ENCODE data around the gene CCDC59.

Gene CCDC59

DNA sequence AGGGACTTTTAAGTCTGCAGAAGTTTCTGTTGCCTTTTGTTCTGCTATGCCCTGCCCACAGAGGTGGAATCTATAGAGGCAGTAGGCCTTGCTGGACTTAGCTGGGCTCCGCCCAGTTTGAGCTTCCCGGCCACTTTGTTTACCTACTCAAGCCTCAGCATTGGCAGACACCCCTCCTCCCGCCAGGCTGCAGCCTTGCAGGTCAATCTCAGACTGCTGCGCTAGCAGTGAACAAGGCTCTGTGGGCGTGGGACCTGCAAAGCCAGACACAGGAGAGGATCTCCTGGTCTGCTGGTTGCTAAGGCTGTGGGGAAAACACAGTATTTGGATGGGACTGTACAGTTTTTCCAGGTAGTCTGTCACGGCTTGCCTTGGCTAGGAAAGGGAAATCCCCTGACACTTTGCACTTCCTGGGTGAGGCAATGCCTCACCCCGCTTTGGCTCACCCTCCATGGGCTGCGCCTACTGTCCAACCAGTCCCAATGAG, 43.7 kb downstream of the CCDC59 start:
- DNase-seq, result no peak

Data from NCI-H1105 treated with DMSO at 0.1 percent for 48 hours (cell line).